ENCODE data around the gene DHX40.

DNA sequence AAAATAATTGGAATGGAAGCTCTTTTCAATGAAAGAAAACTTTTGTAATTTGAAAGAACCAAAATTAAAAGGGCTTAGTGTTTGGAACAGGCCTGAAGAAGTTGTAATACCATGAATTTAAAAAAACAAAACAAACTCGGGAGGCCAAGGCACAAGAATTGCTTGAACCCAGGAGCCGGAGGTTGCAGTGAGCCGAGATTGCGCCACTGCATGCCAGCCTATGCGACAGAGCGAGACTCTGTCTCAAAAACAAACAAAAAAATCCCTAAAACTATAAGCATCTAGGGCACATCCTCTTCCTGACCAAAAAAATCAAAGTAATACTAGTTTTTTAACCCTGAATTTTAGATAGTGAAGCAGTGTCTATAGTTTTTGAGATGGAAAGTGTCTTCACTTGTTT is 67.0 kb downstream of the DHX40 start:
- TF ChIP-seq, protein P1, sequence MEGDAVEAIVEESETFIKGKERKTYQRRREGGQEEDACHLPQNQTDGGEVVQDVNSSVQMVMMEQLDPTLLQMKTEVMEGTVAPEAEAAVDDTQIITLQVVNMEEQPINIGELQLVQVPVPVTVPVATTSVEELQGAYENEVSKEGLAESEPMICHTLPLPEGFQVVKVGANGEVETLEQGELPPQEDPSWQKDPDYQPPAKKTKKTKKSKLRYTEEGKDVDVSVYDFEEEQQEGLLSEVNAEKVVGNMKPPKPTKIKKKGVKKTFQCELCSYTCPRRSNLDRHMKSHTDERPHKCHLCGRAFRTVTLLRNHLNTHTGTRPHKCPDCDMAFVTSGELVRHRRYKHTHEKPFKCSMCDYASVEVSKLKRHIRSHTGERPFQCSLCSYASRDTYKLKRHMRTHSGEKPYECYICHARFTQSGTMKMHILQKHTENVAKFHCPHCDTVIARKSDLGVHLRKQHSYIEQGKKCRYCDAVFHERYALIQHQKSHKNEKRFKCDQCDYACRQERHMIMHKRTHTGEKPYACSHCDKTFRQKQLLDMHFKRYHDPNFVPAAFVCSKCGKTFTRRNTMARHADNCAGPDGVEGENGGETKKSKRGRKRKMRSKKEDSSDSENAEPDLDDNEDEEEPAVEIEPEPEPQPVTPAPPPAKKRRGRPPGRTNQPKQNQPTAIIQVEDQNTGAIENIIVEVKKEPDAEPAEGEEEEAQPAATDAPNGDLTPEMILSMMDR (IDR thresholded peaks at IDR 0.05) = no peak
- TF ChIP-seq POLR2A (IDR thresholded peaks at IDR 0.05) = no peak
